Spleen (tissue), 7 donors: ENCODE results near the gene SNED1.

ENCODE experiments used
- CTCF ChIP-seq, 11 experiments: fragments of 200-600 bp in 7 of 11; fragments of 450-650 bp in 4 of 11; sonication (generic) in 4 of 11; IDR thresholded peaks in 8 of 11; conservative IDR thresholded peaks in 3 of 11; 1 replicate in 7 of 11; 2 replicates in 4 of 11; pipeline versions ENCODE4 v1.4.0 to v1.8.0; 2016 to 2021; ENCODE audit warnings: antibody characterized with exemption in 11 of 11, inconsistent platforms in 4 of 11, mild to moderate bottlenecking in 1 of 11
- POLR2A ChIP-seq, 3 donors: fragments of 450-650 bp; IDR thresholded peaks; one replicate each; pipeline ENCODE4 v1.5.1; 2017; ENCODE audit warnings: antibody characterized with exemption in 3 of 3, mild to moderate bottlenecking in 1 of 3
- POLR2AphosphoS5 ChIP-seq, 3 donors: sonication (generic); formaldehyde crosslinking; IDR thresholded peaks; one replicate each; pipeline ENCODE4 v1.5.1; 2017; ENCODE audit warnings: antibody characterized with exemption in 3 of 3
- donor health status: DM: no; HTN: no; CAD: no; lungs with moderate emphysema.
- donor health status: DM: no; HTN: no; CAD: no.
- donor health status: DM: no; HTN: no; CAD: no.

- TF ChIP-seq POLR2A (IDR thresholded peaks at IDR 0.05) (no peak), POLR2AphosphoS5 (IDR thresholded peaks at IDR 0.05) (no peak), CTCF (IDR thresholded peaks at IDR 0.05 in 8 of 11, conservative IDR thresholded peaks at IDR 0.05 in 3 of 11) (no peak)
Observed at GRCh38 chr2:240961910-240962299, 36.5 kb upstream of the SNED1 start.
